Stimulated activated CD8-positive, alpha-beta memory T cell treated with anti-CD3 and anti-CD28 coated beads, Interleukin-12 subunit alpha, Interleukin-12 subunit beta, amount 100 ng/mL, for 24 hours (primary cell): Measurements from ENCODE around the gene JOSD1.
A peak's percentile ranks its signal among the peaks of the same experiment; 100 is the strongest.

Experiments
- DNase-seq: peaks from one replicate; pipeline ENCODE4 v3.0.0-alpha.2; 2020; ENCODE audit errors: extremely low read depth

JOSD1 gene

DNA sequence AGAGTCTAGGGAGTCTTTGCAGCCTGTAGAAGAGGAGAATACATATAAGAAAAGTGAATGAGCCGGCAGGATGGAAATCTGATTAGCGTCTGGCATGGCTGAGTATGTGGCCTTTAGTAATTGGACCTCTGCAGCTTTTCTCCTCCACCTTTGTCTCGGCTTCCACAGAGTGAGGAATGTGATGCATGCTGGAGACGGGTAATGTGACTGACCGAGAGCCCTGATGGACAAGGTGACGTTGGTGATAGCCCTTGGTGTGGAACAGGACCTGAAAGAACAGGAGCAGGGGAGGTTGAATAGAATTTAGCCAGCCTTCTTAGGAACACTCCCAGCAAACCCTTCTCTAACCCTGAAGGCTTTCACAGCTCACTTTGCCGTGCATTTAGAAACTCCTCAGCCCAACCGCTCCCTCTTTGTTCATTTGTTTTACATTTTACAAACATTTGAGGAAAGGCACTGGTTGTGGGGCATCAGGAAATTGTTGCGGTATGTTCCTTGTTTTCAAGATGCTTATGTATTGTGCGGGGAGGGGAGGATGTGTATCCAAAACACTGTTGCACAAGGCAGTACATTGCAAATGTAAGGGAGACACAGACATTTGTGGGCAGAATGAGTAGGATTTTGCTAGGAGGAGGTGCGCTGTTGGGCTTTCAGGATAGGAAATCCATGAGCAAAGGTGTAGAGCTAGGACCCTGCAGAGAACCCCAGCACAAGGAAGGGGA is 11.9 kb upstream of the JOSD1 start:
- no peak for DNase-seq

DNA sequence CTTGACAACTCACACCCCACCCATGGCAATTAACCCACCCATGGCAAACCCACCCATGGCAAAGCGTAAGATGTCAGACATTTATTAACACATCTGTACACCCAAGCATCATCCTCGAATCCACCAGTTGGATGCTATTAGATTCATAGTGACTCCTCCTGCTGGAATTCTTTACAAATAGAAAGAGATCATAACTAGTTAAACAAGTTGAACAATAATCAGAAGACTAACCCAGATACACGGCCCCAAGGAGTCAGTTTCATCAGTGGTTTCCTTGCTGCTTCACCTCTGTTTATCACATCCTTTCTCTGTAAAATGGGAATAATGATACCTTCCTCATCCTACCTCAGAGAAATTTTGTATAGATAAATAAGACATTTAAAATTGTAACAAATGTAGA is 10.1 kb upstream of the JOSD1 start:
- DNase-seq, result no peak

DNA sequence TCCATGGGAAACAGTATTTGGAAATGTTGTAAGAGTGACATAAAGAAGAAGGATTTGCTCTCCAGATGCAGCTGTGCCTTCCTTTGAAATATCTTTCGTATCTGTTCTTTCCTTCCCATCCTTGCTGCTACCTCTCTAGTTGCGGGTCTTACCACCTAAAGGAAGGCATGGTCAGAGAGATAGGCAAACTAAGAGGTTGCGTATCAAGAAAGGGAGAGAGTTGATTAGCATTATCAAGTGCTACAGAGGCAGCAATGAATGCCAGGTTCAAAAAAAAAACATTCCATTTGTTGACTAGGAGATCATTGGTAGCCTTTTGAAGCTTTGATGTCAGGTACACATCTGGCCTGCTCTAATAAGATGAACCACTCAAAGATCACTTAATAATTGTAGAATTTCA is 9.6 kb upstream of the JOSD1 start:
- no peak for DNase-seq

DNA sequence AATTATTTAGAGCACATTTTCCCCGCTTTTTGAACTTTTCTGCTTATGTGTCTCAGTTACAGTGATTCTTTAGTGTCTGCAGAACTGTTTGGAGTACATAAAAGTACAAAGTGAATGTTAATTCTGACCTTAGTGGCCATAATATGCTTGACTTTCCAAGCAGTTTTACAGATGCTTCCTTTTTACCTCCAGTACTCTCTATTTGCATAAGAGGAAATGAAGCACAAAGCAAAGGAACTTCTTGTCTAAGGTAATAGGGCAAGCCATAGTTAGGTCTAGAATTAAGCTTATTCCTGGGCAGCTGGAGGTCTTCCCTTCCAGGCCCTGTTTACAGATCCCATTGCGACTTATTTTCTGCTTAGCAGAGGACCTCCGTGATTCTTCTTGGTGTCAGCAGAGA is 8.6 kb upstream of the JOSD1 start:
- DNase-seq, result no peak

DNA sequence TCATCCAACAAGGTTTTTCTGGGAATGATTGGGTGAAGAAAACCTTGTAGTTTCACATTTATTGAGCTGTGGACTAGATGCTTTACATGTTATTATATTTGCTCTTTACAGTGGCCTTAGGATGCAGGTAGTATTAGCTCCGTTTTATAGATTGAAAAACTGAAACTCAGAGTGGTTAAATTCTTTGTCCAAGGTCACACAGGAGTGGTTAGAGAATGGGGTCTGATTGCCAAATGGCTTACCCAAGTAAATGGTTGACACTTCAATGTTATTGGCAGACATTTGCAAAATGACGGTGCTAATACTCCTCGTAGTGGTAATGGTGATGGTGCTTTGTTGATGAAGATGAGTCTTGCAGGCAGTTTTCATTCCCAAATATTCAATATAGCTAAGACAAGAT is 7.2 kb upstream of the JOSD1 start:
- DNase-seq, result no peak

DNA sequence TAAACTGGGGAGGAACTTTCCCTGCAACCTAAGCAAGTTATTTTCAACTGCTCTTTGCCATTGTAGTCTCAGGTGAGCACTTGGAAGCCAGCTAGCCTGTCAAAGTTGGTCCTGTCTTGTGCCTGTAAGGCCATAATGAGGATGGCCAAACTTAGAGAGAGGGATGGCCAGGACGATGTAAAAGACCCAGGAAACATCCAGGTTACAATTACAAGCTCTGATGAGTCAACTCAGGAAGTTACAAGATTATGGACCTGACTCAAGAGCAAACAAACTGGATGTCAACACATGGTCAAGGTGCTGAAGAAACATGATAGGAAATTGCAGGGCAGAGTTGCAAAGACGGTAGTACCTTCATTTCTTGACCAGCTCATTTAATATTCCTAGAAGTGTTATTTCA is 6.6 kb upstream of the JOSD1 start:
- no peak for DNase-seq

DNA sequence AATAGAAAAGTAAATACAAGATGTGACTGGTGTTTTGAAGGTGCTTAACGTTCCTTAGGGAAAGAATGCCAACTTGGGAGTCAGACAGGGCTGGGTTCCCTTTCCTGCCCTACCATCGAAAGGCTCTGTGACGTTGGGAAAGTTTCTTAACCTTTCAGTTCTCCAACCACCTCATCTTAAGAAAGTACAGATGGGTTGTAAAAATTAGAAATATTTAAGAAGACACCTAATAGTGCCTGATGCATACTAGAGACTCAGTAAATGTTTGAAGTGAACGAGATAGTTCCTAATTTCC is 6.1 kb upstream of the JOSD1 start:
- DNase-seq, result no peak

DNA sequence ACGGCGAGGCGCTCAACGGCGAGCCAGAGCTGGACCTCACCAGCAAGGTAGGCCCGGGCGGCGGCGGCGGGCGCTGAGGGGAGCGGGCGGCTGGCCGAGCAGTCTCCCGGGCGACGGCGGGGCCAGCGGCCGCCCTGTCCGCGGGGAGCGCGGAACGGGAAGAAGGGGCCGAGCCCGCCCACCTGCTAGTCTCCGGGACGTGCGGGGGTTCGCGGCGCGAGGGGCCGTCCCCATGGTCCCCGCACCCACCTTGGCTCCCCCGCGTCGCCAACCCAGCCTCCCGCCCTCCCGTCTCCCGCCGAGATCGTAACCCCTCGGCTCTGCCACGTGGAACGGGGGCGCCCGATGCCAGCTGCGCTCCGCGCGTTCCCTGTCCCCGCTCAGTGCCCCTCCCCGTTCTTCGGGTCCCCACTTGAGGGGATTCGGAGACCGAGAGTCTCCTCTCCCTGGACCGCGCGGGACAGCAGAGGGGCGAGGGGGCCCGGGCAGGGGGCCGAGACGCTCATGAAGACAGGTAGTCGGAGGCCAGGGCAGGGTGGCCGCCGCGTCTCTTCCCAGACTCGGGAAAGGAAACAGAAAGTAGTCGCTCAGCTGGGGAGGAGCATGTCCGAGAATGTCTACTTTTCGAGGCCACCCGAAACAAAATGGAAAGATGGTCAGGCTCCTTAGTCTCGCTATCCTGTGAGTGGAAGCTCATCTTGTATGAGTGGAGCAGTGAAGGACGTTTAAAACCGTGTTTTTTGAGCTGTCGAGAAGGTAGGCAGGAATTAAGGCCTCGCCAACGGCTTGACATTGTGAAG is 5.6 kb upstream of the JOSD1 start:
- DNase-seq, result no peak

DNA sequence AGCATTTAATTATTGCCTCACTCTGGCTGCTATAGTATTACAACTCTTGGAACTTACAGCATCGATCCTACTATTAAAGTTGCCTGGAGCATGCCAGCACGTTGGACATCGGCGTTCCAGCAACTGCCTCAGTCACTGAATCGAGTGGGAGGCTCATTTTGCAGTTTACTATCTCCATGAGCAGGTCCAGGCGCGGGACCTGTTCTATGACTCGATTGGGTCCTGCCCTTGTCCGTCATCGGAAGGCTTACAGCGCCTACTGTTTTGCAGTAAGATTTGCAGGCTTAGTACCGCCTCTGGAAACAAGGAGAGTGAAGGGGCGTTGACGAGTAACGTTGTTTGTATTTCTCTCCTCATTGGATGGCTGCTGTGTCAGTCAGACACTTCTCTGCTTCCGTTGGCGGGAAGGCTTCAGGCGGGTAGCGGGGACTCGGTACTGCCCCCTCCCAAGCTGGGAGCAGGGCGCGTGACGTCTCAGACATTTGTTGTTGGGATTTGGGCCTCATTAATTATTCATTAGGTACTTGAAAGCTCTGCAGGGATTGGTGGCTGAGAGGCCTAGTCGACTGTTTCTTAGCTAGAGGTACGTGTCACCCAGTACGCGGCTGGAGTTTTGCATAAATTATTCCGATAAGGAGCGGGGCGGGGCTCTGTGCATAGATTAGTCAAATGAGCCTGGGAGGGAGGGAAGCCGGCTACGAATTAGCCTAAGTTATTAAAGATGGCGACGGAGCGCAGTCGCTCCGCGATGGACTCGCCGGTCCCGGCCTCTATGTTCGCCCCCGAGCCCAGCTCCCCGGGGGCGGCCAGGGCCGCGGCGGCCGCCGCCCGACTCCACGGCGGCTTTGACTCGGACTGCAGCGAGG is 4.7 kb upstream of the JOSD1 start, which contains the start of gene GTPBP1:
Gene GTPBP1, plus strand, starts transcription at position 710 of the 866 bp plus-strand sequence. Its CDS starts 12 bp downstream, at position 722.
- peak; percentile 91 for DNase-seq

DNA sequence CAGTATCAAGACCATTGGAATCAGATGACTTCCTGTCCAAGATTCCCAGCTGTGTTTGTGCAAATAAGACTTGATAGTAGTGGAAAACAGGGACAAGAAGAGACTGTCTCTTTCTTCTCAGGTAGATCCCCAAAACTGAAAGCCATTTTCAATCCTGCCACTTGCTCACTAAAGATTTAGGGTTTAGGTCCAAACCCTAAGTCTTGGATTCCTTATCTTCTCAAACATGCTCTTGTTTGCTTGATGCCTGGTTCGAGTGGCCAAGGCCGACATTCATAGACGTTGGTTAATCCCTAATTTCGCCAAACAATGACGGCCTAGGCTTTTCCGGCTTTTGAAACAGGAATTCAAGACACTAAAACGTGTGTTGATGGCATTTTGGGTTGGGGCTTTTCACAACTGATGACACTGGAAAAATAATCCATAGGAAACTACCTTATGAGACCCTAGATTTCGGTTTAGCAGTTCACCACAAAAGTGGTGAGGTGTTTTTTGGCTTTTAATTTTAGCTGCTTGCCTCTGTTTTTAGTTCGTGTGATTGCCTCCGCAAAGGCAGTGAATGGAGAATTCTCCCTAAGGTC is 4.0 kb upstream of the JOSD1 start:
- no peak for DNase-seq

DNA sequence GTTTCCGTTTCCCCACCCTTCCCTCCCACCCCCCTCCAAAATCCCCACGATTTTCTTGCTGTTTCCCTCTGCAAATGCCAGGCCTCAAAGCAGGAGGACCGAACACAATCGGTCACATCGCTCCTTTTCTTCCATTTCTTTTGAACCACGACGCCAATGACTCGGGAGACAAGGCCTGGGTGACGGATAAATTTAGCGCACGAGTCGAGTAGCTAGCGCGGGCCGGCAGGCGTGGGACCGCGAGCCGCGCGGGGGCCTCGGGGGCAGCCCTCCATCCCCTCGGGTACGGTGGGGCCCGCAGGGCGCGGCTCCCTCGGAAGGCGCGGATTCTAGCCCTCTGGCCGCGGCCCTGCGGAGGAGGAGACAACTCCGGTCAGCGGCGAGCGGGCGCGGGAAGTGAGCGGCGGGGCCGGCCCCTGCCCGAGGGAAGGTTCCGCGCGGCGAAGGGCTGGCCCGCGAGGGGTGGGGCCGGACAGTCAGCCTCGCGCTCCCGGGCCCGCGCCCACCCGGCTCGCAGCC is 414 bp downstream of the JOSD1 start:
- DNase-seq, result no peak

DNA sequence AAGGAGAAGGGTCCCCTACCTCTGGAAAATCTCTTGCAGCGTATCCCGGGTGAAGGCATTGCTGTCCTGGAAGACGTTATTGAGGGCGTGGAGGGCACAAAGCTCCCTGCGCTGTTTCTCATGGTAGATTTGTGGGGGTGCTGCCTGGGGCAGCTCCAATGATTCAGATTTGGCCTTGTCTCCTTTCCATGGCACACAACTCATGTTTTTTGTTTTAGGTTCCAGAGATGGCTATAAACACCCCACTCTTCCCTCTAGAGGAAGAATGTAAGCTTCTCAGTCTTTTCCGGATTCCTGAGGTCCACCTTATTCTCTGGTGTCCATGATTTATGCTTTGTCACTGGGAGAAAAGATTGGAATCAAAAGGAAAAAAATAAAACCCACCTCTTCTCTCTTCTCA is 959 bp downstream of the JOSD1 start:
- no peak for DNase-seq

DNA sequence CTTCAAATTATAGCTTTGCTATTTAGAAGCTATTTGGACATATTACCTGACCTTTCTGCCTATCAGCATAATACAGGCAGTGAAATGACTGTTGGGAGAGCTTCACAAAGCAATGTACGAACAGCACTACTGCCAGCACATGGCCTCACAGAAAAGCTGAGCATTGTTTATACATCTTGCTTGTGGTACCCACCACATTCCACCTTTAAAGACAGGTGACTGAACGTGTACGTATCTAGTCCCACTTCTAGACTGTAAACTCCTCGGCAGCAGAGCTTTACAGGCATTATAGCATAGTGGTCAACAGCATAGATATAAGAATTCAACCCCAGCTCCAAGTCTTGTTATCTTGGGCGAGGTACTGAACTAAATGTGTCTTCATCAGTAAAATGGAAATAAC is 1.6 kb downstream of the JOSD1 start:
- DNase-seq, result no peak

DNA sequence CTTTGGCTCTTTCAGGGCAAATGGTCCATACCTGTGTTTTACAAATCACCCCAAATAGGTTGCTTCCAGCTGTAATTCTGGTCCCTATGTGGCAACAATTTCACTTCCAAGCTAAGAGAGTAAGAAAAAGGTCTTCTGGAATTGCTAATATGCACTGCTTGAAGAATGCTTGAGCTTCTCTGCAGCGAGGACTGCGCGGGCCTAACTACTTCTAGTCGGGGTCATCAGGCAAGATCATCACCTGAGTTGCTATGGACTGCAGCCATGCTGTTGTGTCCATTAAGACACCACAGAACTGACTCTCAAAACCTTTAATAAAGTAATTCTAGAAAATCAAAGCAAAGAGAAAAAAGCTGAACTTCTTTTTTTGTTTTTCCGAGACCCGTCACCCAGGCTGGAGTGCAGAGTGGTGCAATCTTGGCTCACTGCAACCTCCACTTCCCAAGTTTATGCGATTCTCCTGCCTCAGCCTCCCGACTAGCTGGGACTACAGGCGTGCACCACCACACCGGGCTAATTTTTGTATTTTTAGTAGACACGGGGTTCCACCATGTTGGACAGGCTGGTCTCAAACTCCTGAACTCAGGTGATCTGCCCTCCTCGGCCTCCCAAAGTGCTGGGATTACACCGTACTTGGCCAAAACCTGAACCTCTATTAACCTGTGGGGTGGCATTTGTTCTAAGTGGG is 2.2 kb downstream of the JOSD1 start:
- DNase-seq, result no peak

DNA sequence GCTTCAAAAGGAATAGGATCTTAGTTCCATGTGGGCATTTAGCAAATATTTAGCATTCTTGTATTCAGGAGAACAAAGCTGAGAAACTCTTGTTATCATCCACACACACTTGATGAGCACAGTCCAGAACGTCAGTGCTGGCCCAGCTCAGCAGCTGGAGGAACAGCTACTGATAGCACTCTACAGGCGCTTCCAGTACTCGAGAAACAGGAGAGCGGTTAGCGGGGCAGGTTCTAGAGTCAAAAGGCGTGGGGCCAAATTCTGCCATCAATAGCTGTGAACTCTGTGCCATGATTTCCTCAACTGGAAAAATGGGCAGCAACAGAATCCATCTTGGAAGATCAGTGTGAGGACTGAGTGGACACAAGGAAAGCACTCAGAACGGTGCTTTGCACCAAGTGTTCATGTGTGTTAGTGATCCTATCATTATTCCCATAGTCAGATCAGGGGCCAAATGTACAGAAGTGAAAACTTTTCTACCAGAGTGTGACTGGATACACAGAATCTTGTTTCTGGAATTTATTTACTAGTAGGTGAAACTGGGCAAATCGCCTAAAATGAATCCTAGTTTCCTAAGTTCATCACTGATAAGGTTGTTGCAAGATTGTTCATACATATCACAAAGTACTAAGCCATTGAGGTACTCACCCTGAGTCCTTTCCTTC is 3.2 kb downstream of the JOSD1 start:
- DNase-seq, result no peak

DNA sequence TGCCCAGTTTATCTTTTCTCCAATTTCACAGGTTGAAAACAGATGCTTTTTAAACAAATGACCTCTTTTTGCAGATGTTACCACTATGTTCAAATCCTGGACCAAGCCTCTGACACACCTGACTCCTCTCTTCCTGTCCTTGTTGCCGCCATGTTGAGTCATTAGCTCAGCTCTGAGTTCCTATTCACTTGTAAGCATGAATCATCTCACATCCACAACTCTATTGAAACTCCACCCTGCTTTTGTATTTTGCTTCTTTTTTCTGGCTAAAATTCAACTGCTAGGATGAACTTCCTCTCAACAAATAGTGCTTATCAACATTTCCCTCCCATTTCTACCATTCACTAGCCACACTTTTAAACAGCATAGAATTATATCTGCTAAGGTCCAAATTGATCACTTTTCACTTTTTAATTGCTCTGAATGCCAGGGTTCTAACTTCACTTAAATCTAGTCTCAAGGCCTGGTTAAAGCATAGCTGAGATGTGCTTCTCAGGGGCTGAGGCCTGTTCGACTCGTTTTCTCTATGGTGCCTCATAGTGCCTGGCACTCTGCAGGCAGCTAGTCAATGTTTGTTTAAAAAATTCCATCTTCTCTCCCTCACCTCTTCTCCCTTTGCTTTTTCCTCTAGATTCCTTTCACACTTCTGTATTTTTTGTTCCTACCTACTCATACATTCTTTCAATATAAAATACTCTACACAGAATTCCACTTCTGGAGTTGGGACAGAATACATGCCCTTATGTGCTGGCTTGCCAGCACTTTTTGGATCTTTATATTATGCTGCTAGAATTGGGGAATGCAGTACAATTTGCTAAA is 3.9 kb downstream of the JOSD1 start:
- DNase-seq, result no peak

DNA sequence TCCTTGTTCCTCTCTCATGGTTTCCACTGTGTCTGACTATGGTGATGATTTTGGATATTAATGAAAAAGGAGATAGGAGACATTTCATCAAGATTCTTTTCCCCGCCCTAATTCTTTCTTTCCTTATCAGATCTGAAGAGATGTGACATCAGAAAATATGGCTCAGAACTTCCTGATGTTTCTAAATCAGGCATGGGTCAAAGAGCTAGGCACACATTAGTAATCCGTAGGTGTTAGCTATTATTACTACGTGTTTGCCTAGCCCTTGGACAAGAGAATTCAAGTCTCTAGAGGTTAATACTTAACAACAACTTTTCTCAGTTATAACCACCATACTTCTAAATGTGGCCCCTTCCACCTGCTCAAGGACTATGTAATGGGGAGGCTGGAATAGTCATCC is 5.8 kb downstream of the JOSD1 start:
- DNase-seq, result no peak

DNA sequence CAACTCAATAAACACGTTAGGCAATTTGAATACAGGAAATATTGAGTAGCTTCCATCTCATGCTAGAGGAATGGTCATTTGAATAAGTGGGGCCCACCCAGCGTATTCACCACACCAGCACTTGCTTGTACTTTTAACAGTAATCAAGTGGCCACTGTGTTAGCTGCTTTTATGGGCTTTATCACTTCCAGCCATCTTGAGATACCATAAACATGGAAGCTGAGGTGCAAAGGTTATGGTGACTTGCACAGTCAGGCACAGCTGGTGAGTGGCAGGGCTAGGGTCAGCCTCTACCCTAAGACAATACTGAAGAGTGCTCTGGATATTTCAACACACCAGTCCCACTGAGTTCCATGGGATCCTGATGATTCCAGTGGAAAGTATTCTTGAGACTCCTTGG is 6.7 kb downstream of the JOSD1 start:
- DNase-seq, result no peak

DNA sequence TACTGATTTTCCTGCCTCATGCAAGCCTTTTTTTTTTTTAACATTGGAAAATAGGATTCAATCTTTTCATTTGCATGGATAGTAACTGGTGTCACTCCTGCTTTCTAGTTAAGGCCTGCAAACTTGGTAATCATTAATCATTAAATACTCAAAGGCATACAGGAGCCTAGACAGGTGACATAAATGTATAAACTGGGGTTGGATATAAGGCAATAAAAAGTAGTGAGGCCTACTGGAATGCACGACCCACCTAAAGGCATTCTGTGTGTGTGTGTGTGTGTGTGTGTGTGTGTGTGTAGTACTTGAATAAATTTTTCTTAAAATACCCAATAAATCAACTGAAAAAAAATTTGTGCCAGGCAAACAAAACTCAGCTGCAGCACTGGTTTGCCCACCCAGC is 11.1 kb downstream of the JOSD1 start:
- no peak for DNase-seq

DNA sequence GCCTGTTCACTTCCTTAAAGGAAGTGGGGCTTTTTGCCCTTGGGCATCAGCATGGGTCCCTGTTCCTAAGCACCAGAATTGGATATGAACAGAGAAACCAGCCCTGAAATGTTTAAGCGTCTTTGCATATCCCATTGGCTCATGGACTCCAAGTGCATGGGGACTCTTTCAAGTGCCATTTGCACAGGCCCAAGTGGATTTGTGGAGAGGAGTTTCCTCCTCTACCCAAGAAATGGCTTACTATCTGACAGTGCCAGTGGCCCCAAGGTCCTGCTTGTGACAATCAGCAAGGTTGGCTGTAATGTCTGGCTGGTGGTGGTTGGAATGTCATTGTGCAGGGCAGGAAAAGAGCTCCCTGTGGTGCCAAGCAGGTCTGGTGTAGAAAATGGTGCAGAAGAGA is 15.0 kb downstream of the JOSD1 start:
- no peak for DNase-seq
